GM11168 (cell line): ENCODE data around the gene GNAO1.
"Not testable (repeated sequence)": the region's sequence is repeated elsewhere in the genome, so short reads cannot be mapped to it uniquely, and the experiment has no call there.

Experiments
- in situ Hi-C: fragments of 300-500 bp; cut with MboI; formaldehyde crosslinking; loops from one replicate; pipeline ENCODE4 v1.12.0; 2022; ENCODE audit warnings: low sequenced_read_pairs; ENCODE audit not compliant: unreplicated experiment

Gene GNAO1

DNA sequence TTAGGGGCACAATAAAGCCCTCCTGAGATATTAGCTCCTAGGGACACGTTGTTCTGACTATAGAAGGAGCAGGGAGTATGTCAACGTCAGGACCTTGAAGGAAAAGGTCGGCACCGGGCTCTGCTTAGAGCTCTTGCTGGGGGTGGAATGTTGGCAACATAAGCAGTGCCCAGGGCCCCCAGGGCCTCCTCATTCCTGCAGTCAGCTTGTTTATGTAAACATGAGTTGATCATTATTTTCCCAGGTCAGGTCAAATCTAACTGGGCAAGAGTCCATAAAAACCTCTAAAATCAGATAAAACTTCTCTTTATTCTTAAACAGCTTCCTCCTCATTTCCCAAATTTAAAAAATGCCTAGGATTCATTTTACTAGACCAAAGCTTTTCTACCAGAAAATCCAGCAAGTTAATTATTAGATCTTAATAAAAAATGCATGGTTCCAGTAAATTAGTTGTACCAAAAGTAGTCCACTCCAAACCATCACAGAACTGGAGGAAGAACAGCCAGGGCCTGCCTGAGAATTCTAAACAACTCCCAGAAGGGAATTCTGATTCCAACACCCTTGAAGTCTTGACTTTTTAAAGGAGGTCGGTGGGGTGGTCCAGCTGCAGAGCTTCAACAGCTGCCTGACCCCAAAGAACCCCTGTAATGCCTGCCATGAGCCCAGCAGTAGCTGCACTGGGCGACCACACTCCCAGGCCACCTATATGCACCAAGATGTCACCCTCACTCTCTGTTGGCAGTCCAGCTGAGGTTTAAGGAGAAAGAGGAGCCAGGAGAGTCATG is 179.8 kb downstream of the GNAO1 start:
- in situ Hi-C loops: no loop called here

DNA sequence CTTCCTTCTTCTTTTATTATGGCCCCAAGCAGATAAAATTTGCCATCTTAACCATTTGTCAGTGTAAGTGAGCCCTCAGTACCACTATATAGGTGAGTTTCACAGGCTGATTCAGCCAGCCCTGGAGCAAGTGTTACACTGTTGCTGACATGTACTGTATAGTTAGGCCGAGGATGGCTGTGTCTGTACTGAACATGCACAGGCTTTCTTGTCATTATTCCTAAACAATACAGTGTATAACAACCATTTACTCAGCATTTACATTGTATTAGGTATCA is 180.3 kb downstream of the GNAO1 start:
- in situ Hi-C loops: no loop called here

DNA sequence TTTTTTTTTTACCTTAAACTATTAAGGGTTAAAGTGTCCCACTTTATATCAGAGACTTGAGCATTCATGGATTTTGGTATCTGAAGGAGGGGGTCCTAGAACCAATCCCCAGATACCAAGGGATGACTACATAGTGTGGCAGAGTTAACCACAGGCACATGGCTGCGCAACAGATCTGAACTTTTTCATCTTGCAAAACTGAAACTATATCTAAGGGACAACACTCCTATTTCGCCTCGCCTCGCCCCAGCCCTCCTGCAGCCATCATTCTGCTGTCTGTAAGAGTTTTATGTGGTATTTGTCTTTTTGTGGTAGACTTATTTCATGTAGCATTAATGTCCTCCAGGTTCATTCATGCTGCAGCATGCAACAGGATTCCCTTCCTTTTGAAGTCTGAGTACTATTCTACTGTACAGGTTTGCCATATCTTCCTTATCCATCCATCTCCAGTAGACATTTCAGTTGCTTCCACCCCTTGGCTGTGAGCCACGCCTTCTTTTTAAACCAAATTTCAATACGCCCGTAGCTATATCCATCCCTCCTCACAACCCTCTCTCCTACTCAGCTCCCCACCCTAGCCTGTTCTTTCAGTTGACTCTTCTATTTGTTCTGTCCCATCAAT is 180.8 kb downstream of the GNAO1 start:
- in situ Hi-C loops: no loop called here

DNA sequence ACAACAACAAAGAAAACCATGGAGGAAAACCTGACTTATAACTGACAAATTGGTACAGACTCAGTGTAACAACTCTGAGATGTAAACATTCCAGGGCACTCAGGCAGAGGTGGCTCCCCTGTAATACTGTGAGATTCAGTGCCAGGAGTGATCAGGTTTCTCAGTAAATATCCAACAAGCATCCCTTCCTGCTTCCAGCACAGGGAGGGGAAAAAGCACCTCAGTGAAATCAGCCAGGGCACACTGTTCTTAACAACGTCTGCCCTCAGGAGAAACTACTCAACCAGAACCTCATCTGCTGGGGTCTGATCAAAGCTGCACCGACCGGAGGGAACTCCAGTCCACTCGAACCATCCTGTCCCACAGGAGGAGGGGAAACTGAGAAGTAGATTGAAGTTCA is 181.7 kb downstream of the GNAO1 start:
- in situ Hi-C loops: no loop called here

DNA sequence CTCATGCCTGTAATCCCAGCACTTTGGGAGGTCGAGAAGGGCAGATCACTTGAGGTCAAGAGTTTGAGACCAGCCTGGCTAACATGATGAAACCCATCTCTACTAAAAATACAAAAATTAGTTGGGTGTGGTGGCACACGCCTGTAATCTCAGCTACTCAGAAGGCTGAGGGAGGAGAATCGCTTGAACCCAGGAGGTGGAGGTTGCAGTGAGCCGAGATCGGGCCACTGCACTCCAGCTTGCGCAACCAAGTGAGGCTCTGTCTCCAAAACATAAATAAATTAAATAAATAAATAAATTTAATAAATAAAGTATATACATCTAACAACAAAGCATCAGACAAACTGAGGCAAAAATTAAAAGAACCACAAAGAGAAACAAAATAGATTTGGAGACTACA is 184.5 kb downstream of the GNAO1 start:
- in situ Hi-C loops: not testable (repeated sequence)

DNA sequence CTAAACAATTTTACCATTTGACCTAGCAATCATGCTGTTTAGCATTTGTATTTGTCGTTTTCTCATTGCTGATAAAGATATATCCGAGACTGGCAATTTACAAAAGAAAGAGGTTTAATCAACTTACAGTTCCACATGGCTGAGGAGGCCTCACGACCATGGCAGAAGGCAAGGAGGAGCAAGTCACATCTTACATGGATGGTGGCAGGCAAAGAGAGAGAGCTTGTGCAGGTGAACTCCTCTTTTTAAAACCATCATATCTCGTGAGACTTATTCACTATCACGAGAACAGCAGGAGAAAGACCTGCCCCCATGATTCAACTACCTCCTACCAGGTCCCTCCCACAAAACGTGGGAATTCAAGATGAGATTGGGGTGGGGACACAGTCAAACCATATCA is 187.8 kb downstream of the GNAO1 start:
- in situ Hi-C loops: not testable (repeated sequence)

DNA sequence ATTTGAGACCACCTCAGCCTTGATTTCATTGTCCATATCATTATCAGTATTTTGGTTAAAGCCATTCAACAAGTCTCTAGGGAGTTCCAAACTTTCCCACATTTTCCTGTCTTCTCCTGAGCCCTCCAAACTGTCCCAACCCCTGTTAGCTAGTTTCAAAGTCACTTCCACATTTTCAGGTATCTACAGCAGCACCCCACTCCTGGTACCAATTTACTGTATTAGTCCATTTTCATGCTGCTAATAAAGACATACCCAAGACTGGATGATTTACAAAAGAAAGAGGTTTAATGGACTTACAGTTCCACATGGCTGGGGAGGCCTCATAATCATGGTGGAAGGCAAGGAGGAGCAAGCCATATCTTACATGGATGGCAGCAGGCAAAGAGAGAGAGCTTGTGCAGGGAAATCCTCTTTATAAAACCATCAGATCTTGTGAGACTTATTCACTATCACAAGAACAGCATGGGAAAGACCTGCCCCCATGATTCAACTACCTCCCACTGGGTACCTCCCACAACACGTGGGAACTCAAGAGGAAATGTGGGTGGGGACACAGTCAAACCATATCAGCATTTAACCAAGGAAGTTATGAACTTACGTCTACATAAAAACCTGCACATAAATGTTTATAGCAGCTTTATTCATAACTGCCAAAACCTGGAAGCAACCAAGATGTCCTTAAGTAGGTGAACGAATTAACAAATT is 189.6 kb downstream of the GNAO1 start:
- in situ Hi-C loops: not testable (repeated sequence)

DNA sequence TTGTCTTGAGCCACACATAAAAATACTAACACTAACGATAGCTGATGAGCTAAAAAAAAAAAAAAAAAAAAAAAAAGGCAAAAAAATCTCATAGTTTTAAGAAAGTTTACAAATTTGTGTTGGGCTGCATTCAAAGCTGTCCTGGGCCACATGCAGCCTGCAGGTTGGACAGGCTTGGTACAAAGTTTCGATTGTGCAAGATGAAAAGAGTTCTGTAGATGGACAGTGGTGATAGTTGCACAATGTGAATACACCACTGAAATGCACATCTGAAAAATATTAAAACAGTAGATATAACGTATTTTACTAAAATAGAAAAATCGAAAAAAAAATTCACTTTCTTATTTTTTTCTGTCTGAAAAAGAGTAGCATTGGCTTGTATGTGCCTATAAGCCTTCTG is 191.2 kb downstream of the GNAO1 start:
- in situ Hi-C loops: no loop called here

DNA sequence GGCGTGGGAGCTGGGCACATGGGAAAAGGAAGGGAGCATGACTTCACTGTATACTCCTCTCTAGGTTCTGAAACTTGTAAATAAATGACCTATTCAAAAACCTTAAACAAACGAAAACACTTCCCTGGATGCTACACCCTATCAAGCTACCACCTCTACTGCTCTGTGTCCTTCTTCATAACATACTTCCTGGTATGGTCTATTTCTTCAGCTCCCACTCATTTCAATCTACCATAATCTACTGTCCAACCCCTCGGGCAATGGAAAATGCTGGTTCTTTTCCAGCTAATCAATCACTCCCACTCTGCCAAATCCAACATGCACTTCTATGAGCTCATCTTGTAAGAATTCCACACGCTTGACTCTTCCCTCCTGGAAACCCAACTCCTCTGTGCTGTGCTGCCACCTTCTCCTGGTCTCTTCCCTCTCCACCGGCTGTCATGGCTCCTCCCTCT is 191.6 kb downstream of the GNAO1 start:
- in situ Hi-C loops: no loop called here

DNA sequence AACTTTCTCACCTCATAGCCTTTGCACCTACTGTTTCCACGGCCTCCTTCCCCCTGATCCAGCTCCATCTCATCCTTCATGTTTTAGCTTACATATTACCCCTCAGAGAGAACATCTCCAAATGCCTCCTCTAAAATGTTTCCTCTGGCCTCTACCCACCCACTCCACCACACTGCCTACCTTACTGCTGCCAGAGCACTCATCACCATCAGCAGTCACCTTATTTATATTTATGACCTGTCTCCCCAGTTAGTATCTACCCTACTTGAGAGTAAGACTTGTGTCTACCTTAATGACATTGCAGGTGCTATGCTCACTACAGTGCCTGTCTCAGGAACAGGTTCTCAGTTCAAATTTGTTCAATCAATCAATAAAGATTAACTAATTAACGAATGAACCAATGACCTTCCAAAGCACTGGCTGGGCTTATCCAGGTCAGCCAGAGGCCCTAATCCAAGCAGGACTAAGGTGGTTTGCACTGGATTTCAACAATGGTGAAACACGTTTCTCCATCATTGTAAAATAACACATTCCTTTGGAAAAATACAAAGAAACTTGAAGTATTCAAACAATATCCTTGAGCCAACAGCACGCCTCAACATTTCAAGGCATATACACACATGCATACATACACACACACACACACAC is 192.9 kb downstream of the GNAO1 start:
- in situ Hi-C loops: no loop called here

DNA sequence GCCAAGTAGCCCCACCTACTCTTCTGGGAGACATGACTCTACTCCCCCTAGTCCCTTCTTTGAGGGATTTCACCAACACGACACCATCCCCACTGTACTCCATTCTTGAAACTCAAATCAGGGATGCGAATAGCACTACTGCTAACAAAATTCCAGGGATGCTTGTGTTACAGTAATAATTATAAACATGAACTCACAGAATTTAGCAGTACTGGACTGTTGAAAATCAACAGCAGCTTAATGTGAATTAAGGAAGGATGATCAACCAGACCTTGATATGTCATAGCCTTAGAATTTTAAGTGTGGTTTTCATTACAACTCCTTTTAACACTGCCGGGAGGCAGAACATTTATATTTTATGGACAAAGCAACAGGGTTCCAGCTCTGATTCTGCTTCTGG is 196.1 kb downstream of the GNAO1 start:
- in situ Hi-C loops: no loop called here

DNA sequence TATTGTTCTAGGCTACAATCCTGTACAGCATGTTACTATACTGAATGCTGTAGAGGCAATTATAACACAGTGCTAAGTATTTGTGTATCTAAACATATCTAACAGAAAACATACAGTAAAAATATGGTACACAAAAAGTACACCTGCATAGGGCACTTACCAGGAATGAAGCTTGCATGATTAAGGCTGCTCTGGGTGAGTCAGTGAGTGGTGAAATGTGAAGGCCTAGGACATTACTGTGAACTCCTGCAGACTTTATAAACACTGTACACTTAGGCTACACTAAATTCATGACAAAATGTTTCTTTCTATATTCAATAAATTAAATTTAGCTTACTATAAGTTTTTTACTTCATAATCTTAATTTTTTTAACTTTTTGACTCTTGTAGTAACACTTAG is 196.9 kb downstream of the GNAO1 start:
- in situ Hi-C loops: no loop called here

DNA sequence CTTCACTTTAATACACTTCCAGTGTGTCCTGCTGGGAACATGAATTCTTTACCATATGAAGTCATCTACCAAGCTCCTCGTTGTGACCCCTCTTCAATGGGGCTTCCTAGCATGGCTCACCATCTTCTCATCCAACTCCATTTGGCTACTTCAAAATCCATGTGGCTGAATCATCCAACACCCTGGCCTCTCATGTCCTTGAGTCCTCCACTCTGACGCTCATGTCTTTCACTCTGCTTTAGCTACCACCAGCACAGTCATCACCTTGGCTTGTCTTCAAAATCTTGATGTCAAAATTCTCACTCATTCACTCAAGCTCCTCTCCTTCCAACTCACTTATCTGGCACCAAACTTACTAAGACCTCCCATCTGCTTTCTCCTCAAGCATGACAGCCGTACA is 198.3 kb downstream of the GNAO1 start:
- in situ Hi-C loops: no loop called here

DNA sequence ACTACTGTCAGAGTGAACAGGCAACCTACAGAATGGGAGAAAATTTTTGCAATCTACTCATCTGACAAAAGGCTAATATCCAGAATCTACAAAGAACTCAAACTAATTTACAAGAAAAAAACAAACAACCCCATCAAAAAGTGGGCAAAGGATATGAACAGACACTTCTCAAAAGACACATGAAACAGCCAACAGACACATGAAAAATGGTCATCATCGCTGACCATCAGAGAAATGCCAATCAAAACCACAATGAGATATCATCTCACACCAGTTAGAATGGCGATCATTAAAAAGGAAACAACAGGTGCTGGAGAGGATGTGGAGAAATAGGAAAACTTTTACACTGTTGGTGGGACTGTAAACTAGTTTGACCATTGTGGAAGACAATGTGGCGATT is 205.4 kb downstream of the GNAO1 start:
- in situ Hi-C loops: not testable (repeated sequence)

DNA sequence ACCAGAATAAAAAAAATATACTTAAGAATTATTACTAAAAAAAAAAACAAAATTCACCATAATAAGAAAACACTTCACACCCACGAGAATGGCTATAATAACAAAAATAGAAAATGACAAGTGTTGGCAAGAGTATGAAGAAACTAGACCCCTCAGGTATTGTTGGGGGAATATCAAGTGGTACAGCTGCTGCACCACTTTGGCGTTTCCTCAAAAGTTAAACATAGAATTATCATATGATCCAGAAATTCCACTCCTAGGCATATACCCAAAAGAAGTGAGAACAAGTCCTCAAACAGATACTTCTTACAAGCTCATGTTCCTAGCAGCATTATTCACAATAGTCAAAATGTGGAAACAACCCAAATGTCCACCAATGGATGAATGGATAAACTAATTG is 207.8 kb downstream of the GNAO1 start:
- in situ Hi-C loops: no loop called here

DNA sequence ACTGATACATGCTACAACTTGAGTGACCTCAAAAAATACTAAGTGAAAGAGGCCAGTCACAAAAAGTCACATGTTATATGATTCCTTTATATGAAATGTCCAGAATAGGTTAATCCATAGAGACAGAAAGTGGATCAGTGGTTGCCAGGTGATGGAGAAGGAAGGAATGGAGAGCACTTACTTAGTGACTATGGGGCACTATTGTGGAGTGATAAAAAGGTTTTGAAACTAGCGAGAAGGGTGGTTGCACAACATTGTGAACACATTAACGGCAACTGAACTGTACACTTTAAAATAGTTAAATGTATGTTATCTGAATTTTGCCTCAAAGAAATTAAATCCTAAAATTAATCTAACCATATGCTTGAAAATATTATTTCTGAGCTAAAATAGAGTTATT is 208.2 kb downstream of the GNAO1 start:
- in situ Hi-C loops: no loop called here

DNA sequence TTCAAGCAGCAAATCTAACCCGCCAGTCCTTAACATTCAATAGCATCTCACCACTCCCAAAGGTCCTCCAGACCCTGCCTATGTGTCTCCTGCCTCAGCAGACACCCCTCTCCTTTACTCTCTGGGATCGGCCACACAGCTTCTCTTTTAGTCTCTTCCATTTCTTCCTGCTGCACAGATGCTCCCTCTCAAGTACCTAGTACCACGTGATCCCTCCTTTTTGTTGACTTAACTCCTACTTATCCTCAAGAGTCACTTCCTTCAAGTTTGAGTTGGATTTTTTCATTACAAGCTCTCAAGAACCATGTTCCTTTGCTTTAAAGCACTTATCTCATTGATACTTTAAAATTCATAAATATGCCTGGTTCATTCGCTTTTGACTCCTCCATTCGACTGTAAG is 209.2 kb downstream of the GNAO1 start:
- in situ Hi-C loops: no loop called here

DNA sequence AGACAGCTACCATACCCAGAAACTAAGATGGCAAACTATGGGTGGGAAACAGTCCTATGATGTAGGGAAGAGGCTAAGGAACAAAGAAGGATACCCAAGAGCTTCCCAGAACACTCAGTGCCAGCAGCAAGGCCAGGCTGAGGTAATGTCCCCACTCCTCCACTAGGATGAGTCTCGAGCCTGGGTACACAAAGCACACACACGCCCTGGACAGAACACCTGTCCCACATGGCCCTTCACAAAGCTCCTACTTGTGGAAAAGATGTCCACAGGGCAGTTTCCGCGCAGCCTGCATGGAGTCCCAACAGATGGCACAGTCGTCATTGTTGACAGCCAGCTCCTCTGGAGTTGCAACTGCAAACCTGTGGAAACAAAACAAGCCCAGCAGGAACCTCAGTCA is 210.2 kb downstream of the GNAO1 start:
- in situ Hi-C loops: no loop called here

DNA sequence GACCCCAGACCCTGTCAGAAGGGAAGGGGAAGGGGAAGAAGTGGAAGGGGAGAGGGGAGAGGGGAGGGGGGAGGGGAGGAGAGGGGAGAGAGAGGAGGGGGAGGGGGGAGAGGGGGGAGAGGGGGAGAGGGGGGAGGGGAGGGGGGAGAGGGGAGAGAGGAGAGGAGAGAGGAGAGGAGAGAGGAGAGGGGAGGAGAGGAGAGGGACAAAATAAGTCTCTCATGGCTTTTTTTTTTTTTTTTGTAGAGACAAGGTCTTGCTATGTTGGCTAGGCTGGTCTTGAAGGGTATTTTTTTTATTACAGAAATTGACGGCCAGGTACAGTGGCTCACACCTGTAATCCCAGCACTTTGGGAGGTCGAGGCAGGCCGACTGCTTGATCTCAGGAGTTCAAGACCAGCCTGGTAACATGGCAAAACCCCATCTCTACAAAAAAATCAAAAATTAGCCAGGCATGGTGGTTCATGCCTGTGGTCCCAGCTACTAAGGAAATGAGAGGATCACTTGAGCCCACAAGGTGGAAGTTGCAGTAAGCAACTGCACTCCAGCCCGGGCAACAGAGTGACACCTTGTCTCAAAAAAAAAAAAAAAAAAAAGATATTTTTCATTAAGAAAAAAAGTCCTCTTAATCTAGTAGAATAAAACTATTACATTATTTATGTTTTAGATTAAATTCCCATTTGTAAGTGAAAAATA is 214.8 kb downstream of the GNAO1 start:
- in situ Hi-C loops: no loop called here
